ENCODE results near the gene CLCN7.

Gene CLCN7

GRCh38 chr16:1455190-1456171 is 19.3 kb downstream of the CLCN7 start:
- no peak for TF ChIP-seq ZNF274 (IDR thresholded peaks at IDR 0.05; ENCODE audit: low read depth, low read length)

GRCh38 chr16:1454561-1454960 is 20.3 kb downstream of the CLCN7 start:
- TF ChIP-seq ZNF274 (IDR thresholded peaks at IDR 0.05; ENCODE audit: low read depth, low read length) = no peak
- no peak overlapping the region for H3K4me3 ChIP-seq (ENCODE audit: low read length)

More at GRCh38 chr16:1455190-1456171, 19.3 kb downstream of the CLCN7 start:
- H3K4me3 ChIP-seq (ENCODE audit: low read length) = no peak overlapping the region

GRCh38 chr16:1453316-1453715 is 21.5 kb downstream of the CLCN7 start:
- H3K4me3 ChIP-seq (ENCODE audit: low read length) = no peak overlapping the region
- TF ChIP-seq ZNF274 (IDR thresholded peaks at IDR 0.05; ENCODE audit: low read depth, low read length) = no peak

- TF ChIP-seq ZNF274 (IDR thresholded peaks at IDR 0.05; ENCODE audit: low read depth, low read length) = no peak
- no peak overlapping the region for H3K4me3 ChIP-seq (ENCODE audit: low read length)
These were observed 22.3 kb downstream of the CLCN7 start for GRCh38 chr16:1452530-1452929.

- no peak for TF ChIP-seq ZNF274 (IDR thresholded peaks at IDR 0.05; ENCODE audit: low read depth, low read length)
- H3K4me3 ChIP-seq (ENCODE audit: low read length) = no peak overlapping the region
These were observed 23.0 kb downstream of the CLCN7 start for GRCh38 chr16:1451702-1452392.

GRCh38 chr16:1450841-1451240 is 24.0 kb downstream of the CLCN7 start:
- TF ChIP-seq ZNF274 (IDR thresholded peaks at IDR 0.05; ENCODE audit: low read depth, low read length) = no peak
- no peak overlapping the region for H3K4me3 ChIP-seq (ENCODE audit: low read length)

- TF ChIP-seq ZNF274 (IDR thresholded peaks at IDR 0.05; ENCODE audit: low read depth, low read length) = no peak
- no peak overlapping the region for H3K4me3 ChIP-seq (ENCODE audit: low read length)
These were observed 24.6 kb downstream of the CLCN7 start for GRCh38 chr16:1450218-1450617.

- H3K4me3 ChIP-seq (ENCODE audit: low read length) = no peak overlapping the region
- TF ChIP-seq ZNF274 (IDR thresholded peaks at IDR 0.05; ENCODE audit: low read depth, low read length) = no peak
These were observed 25.5 kb downstream of the CLCN7 start for GRCh38 chr16:1449201-1449788.

- TF ChIP-seq ZNF274 (IDR thresholded peaks at IDR 0.05; ENCODE audit: low read depth, low read length) = no peak
These were observed 26.2 kb downstream of the CLCN7 start for GRCh38 chr16:1448536-1449116.

GRCh38 chr16:1447965-1448364 is 26.9 kb downstream of the CLCN7 start:
- H3K4me3 ChIP-seq (ENCODE audit: low read length) = no peak overlapping the region
- no peak for TF ChIP-seq ZNF274 (IDR thresholded peaks at IDR 0.05; ENCODE audit: low read depth, low read length)

More at GRCh38 chr16:1448536-1449116, 26.2 kb downstream of the CLCN7 start:
- H3K4me3 ChIP-seq (ENCODE audit: low read length) = no peak overlapping the region

GRCh38 chr16:1446296-1447080 is 28.3 kb downstream of the CLCN7 start:
- no peak for TF ChIP-seq ZNF274 (IDR thresholded peaks at IDR 0.05; ENCODE audit: low read depth, low read length)
- H3K4me3 ChIP-seq (ENCODE audit: low read length) = no peak overlapping the region

GRCh38 chr16:1445518-1446203 is 29.2 kb downstream of the CLCN7 start:
- TF ChIP-seq ZNF274 (IDR thresholded peaks at IDR 0.05; ENCODE audit: low read depth, low read length) = no peak
- no peak overlapping the region for H3K4me3 ChIP-seq (ENCODE audit: low read length)
